ENCODE data around the gene CPZ. TPM values are rescaled to one million over a fixed set of nuclear protein-coding genes. Genes with fewer than 3 reads are reported as not detected.
"Not testable (repeated sequence)": the region's sequence is repeated elsewhere in the genome, so short reads cannot be mapped to it uniquely, and the experiment has no call there.

CPZ gene
- total RNA-seq, 6 experiments from 2014 or later: 0.24 to 0.80 (median 0.74) TPM; not detected in 1

DNA sequence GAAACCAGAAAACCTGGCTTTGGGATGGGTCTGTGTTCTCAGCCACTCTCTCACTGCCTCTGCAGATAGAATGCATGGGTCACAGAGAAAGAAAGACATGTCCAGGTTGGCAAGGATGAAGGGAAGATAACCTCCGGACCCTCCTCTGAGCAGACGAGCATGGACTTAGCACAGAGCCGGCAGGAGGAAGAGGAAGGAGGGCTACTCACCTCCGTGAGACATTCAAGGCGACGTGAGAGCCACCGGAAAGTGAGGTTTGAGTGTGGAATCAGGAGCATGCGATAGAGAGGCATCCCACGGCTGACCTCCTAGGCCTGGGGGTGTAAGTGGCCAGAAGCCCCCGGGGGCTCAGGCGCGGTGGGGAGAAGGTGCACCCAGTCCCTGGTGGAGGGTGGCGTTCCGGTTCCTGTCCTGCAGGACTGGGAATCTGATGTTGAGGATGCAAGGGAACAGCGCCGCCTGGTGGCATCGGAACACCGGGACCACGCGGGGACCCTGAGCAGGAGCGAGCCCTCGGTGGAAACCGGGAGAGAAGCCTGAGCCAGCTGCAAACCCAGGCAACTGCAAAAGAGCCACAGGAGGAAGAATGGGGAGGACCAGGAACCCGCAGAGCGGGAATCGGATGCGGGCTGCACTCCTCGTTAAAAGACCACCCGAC is 43.5 kb downstream of the CPZ start:
- not testable (repeated sequence) for H3K27me3 ChIP-seq, H3K36me3 ChIP-seq
- WGBS (ENCODE audit: insufficient coverage, low coverage, low lambda C conversion rate, missing lambda C conversion rate): no CpG with 5 or more reads among the region's 29 CpGs

DNA sequence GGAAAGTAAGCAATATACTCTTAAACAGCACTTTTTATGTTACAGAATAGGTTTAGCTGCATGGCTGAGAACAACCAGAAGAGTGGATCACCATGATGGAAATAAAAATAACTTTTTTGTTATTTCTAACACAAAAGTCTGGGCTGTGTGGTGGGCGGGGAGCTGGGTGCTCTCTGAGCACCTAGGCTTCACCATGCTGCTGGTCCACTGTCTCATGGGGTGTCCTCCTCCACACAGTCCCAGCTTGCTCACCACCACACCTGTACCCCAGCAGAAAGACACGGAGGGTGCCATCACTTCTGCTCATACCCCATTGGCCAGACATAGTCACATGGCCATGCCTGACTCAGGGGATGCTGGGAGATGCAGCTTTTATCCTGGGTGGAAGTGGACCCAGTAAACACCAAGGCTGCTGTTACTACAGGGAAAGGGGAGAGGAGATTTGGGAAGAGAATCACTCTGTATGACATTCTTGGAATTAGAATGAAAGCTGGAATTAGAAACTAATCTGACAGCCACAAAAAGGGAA is 45.0 kb downstream of the CPZ start:
- ATAC-seq (no peak), DNase-seq (no peak)
- H3K27ac ChIP-seq: no peak overlapping the region
- intact Hi-C loops (cut with DNase I): no loop called here
- TF ChIP-seq, protein P1, sequence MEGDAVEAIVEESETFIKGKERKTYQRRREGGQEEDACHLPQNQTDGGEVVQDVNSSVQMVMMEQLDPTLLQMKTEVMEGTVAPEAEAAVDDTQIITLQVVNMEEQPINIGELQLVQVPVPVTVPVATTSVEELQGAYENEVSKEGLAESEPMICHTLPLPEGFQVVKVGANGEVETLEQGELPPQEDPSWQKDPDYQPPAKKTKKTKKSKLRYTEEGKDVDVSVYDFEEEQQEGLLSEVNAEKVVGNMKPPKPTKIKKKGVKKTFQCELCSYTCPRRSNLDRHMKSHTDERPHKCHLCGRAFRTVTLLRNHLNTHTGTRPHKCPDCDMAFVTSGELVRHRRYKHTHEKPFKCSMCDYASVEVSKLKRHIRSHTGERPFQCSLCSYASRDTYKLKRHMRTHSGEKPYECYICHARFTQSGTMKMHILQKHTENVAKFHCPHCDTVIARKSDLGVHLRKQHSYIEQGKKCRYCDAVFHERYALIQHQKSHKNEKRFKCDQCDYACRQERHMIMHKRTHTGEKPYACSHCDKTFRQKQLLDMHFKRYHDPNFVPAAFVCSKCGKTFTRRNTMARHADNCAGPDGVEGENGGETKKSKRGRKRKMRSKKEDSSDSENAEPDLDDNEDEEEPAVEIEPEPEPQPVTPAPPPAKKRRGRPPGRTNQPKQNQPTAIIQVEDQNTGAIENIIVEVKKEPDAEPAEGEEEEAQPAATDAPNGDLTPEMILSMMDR (IDR thresholded peaks at IDR 0.05): no peak
- TF ChIP-seq POLR2A (IDR thresholded peaks at IDR 0.05): no peak
- WGBS (ENCODE audit: insufficient coverage, low coverage, low lambda C conversion rate, missing lambda C conversion rate): no CpG with 5 or more reads among the region's 2 CpGs
- no peaks in the 10 kb centered on the region for H3K36me3 ChIP-seq
- no peaks in the 10 kb centered on the region for H3K27me3 ChIP-seq
- H3K4me3 ChIP-seq: no peak overlapping the region
- H3K4me1 ChIP-seq: no peaks in the 10 kb centered on the region
- H3K9me3 ChIP-seq: no peaks in the 10 kb centered on the region

More for the DNA sequence above, 43.5 kb downstream of the CPZ start:
- H3K27ac ChIP-seq; H3K4me3 ChIP-seq; H3K9me3 ChIP-seq; intact Hi-C loops (cut with DNase I); H3K4me1 ChIP-seq; DNase-seq: not testable (repeated sequence)
- ATAC-seq: peak in 3 of 4 donors; percentile 52 to 57 (median 55)

DNA sequence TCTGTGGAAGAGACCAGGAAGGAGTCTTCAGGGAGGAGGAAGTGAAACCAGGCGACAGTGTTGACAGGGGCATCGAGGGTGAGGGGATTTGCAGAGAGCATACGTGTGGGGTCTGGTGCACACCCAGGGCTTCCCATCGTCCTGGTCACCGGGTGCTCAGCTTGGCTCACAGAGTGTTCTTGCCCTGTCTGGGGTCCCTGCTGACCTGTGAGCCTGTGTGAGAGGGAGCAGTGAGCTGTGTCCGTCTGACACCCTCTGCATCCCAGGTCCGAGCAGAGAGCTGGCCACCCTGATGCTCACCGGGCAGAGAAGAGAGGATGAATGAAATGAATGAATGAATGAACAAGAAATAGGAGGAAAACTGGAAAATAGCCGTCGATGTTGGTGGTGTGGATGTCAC is 46.5 kb downstream of the CPZ start:
- no peaks in the 10 kb centered on the region for H3K36me3 ChIP-seq
- TF ChIP-seq, protein P1 (IDR thresholded peaks at IDR 0.05): no peak
- TF ChIP-seq POLR2A (IDR thresholded peaks at IDR 0.05): no peak
- no peaks in the 10 kb centered on the region for H3K27me3 ChIP-seq
- H3K9me3 ChIP-seq: no peaks in the 10 kb centered on the region
- intact Hi-C loops (cut with DNase I): no loop called here
- H3K4me1 ChIP-seq: no peaks in the 10 kb centered on the region
- DNase-seq (peak in 1 of 3 donors; percentile 35), ATAC-seq (no peak)
- H3K4me3 ChIP-seq: no peak overlapping the region
- 42% methylated on average over 7 of the region's 10 CpGs for WGBS (ENCODE audit: insufficient coverage, low coverage, low lambda C conversion rate, missing lambda C conversion rate)
- H3K27ac ChIP-seq: no peak overlapping the region

DNA sequence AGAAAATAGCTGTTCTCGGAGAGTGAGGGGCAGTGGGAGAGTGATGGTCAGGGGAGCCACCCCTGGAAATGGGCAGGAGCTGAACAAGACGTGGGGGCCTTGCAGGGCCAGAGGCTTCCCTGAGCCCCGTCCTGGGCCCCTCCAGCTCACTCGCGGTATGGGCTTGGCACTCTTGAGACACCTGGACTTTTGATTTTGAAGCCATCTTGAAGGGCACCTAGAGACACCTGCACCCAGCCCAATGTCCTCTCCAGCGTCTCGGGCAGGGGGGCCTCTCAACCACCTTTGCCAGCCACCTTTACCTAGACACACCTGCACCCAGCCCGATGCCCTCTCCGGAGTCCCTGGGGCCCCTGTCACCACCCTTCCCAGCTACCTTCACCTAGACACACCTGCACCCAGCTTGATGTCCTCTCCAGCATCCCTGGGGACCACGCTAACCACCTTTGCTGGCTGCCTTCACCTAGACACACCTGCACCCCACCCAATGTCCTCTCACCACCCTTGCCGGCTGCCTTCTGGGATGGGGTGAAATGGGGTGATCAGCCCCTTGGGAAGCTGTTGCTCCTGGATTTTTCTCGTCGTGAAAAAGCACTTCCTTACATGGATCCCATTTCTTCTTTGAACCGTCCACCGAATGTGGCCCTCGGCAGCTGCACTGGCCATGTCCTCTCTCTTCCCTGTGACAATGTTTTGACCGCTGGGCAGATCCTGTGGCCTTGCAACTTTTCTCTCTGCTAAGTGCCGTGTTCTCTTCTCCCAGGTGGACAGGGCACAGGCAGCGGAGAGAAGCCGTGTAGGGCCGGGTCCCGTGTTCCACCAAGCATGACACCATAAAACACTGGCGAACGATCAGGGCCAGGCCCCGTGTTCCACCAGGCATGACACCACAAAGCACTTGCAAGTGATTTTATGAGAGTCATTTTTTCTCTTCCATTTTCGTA is 47.5 kb downstream of the CPZ start:
- TF ChIP-seq, protein P1 (IDR thresholded peaks at IDR 0.05): no peak
- TF ChIP-seq POLR2A (IDR thresholded peaks at IDR 0.05): no peak
- H3K4me1 ChIP-seq: no peaks in the 10 kb centered on the region
- ATAC-seq: peak in 1 of 4 donors; percentile 4
- WGBS (ENCODE audit: insufficient coverage, low coverage, low lambda C conversion rate, missing lambda C conversion rate): 75% methylated on average over 18 of the region's 26 CpGs
- no peaks in the 10 kb centered on the region for H3K36me3 ChIP-seq
- intact Hi-C loops (cut with DNase I): no loop called here
- H3K4me3 ChIP-seq: no peak overlapping the region
- no peak overlapping the region for H3K27ac ChIP-seq
- no peaks in the 10 kb centered on the region for H3K27me3 ChIP-seq
- peak in 1 of 3 donors; percentile 26 for DNase-seq
- no peaks in the 10 kb centered on the region for H3K9me3 ChIP-seq

DNA sequence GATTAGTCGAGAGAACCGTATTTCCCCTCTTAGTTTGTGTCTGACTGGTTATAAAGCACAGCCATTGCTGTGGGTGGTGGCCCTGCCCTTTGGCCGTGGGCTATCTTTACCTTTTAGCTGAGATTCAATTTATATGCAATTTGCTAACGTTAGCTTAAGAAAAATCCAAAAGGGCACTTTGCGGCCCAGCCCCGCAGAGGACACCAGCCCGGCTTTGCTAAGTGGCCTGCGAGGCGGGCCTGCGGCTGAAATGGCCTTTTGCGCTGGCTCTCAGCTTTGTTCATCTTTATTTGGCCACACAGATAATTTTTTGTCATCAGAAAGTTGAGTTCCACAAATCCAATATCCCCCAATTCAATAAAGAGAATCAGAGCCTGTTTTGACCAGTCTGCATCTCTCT is 48.3 kb downstream of the CPZ start:
- no peak for ATAC-seq
- intact Hi-C loops (cut with DNase I): no loop called here
- TF ChIP-seq POLR2A (IDR thresholded peaks at IDR 0.05): no peak
- TF ChIP-seq, protein P1 (IDR thresholded peaks at IDR 0.05): no peak
- no peak for DNase-seq
- no peaks in the 10 kb centered on the region for H3K4me1 ChIP-seq
- WGBS (ENCODE audit: insufficient coverage, low coverage, low lambda C conversion rate, missing lambda C conversion rate): 35% methylated on average over 4 of the region's 11 CpGs
- H3K36me3 ChIP-seq: no peaks in the 10 kb centered on the region
- no peak overlapping the region for H3K27ac ChIP-seq
- H3K9me3 ChIP-seq: no peaks in the 10 kb centered on the region
- no peak overlapping the region for H3K4me3 ChIP-seq
- no peaks in the 10 kb centered on the region for H3K27me3 ChIP-seq
